ENCODE results near the gene PPP1R27.

The PPP1R27 gene

GRCh38 chr17:81822996-81823819 lies 11.6 kb downstream of the PPP1R27 start:
- Histone ChIP-seq H3K4me3 (ENCODE audit: low read length) (no peak overlapping the region), H3K4me1 (ENCODE audit: insufficient read depth, low read length) (0 out of 2 replicates have a peak, but pooled peaks cover 4% of the 10 kb centered on the region), H3K27ac (ENCODE audit: low read length) (no peak overlapping the region), H3K9ac (ENCODE audit: low read depth, low read length) (no peak overlapping the region), H3K9me3 (ENCODE audit: insufficient read depth, low read depth, low read length) (no peaks in the 10 kb centered on the region), H3K27me3 (ENCODE audit: insufficient read depth, low read length) (no peaks in the 10 kb centered on the region), H3K36me3 (ENCODE audit: insufficient read depth, low read depth, low read length) (no peaks in the 10 kb centered on the region)

GRCh38 chr17:81822312-81822637 lies 12.6 kb downstream of the PPP1R27 start:
- Histone ChIP-seq H3K4me1 (ENCODE audit: insufficient read depth, low read length) (0 out of 2 replicates have a peak, but pooled peaks cover 4% of the 10 kb centered on the region), H3K27me3 (ENCODE audit: insufficient read depth, low read length) (no peaks in the 10 kb centered on the region), H3K9me3 (ENCODE audit: insufficient read depth, low read depth, low read length) (no peaks in the 10 kb centered on the region), H3K27ac (ENCODE audit: low read length) (no peak overlapping the region), H3K9ac (ENCODE audit: low read depth, low read length) (no peak overlapping the region), H3K36me3 (ENCODE audit: insufficient read depth, low read depth, low read length) (no peaks in the 10 kb centered on the region), H3K4me3 (ENCODE audit: low read length) (no peak overlapping the region)

- no peak overlapping the region for H3K27ac ChIP-seq (ENCODE audit: low read length)
- 0 out of 2 replicates have a peak, but pooled peaks cover 4% of the 10 kb centered on the region for H3K4me1 ChIP-seq (ENCODE audit: insufficient read depth, low read length)
- no peak overlapping the region for H3K9ac ChIP-seq (ENCODE audit: low read depth, low read length)
- H3K4me3 ChIP-seq (ENCODE audit: low read length), result no peak overlapping the region
- no peaks in the 10 kb centered on the region for H3K36me3 ChIP-seq (ENCODE audit: insufficient read depth, low read depth, low read length)
- no peaks in the 10 kb centered on the region for H3K27me3 ChIP-seq (ENCODE audit: insufficient read depth, low read length)
- H3K9me3 ChIP-seq (ENCODE audit: insufficient read depth, low read depth, low read length), result no peaks in the 10 kb centered on the region
Observed at GRCh38 chr17:81821603-81822311, 13.1 kb downstream of the PPP1R27 start.

- Histone ChIP-seq H3K27me3 (ENCODE audit: insufficient read depth, low read length) (no peaks in the 10 kb centered on the region), H3K9me3 (ENCODE audit: insufficient read depth, low read depth, low read length) (no peaks in the 10 kb centered on the region), H3K9ac (ENCODE audit: low read depth, low read length) (no peak overlapping the region), H3K4me3 (ENCODE audit: low read length) (no peak overlapping the region), H3K36me3 (ENCODE audit: insufficient read depth, low read depth, low read length) (no peaks in the 10 kb centered on the region), H3K27ac (ENCODE audit: low read length) (no peak overlapping the region), H3K4me1 (ENCODE audit: insufficient read depth, low read length) (0 out of 2 replicates have a peak, but pooled peaks cover 4% of the 10 kb centered on the region)
Observed at GRCh38 chr17:81821147-81821546, 13.7 kb downstream of the PPP1R27 start.

- H3K36me3 ChIP-seq (ENCODE audit: insufficient read depth, low read depth, low read length), result no peaks in the 10 kb centered on the region
- no peaks in the 10 kb centered on the region for H3K27me3 ChIP-seq (ENCODE audit: insufficient read depth, low read length)
- no peaks in the 10 kb centered on the region for H3K4me1 ChIP-seq (ENCODE audit: insufficient read depth, low read length)
- H3K4me3 ChIP-seq (ENCODE audit: low read length), result no peak overlapping the region
- H3K9me3 ChIP-seq (ENCODE audit: insufficient read depth, low read depth, low read length), result no peaks in the 10 kb centered on the region
- no peak overlapping the region for H3K27ac ChIP-seq (ENCODE audit: low read length)
- H3K9ac ChIP-seq (ENCODE audit: low read depth, low read length), result no peak overlapping the region
Observed at GRCh38 chr17:81819708-81820107, 15.1 kb downstream of the PPP1R27 start.

GRCh38 chr17:81817758-81818147 lies 17.1 kb downstream of the PPP1R27 start:
- H3K27ac ChIP-seq (ENCODE audit: low read length), result no peak overlapping the region
- H3K36me3 ChIP-seq (ENCODE audit: insufficient read depth, low read depth, low read length), result no peaks in the 10 kb centered on the region
- H3K4me1 ChIP-seq (ENCODE audit: insufficient read depth, low read length), result no peaks in the 10 kb centered on the region
- H3K9me3 ChIP-seq (ENCODE audit: insufficient read depth, low read depth, low read length), result no peaks in the 10 kb centered on the region
- no peak overlapping the region for H3K9ac ChIP-seq (ENCODE audit: low read depth, low read length)
- no peak overlapping the region for H3K4me3 ChIP-seq (ENCODE audit: low read length)
- H3K27me3 ChIP-seq (ENCODE audit: insufficient read depth, low read length), result no peaks in the 10 kb centered on the region

GRCh38 chr17:81815646-81815986 lies 19.2 kb downstream of the PPP1R27 start:
- Histone ChIP-seq H3K27ac (ENCODE audit: low read length) (no peak overlapping the region), H3K27me3 (ENCODE audit: insufficient read depth, low read length) (no peaks in the 10 kb centered on the region)

GRCh38 chr17:81814748-81815645 lies 19.9 kb downstream of the PPP1R27 start:
- no peak overlapping the region for H3K27ac ChIP-seq (ENCODE audit: low read length)
- no peaks in the 10 kb centered on the region for H3K4me1 ChIP-seq (ENCODE audit: insufficient read depth, low read length)

More at GRCh38 chr17:81815646-81815986, 19.2 kb downstream of the PPP1R27 start:
- Histone ChIP-seq H3K4me3 (ENCODE audit: low read length) (no peak overlapping the region), H3K4me1 (ENCODE audit: insufficient read depth, low read length) (no peaks in the 10 kb centered on the region), H3K36me3 (ENCODE audit: insufficient read depth, low read depth, low read length) (no peaks in the 10 kb centered on the region), H3K9me3 (ENCODE audit: insufficient read depth, low read depth, low read length) (no peaks in the 10 kb centered on the region), H3K9ac (ENCODE audit: low read depth, low read length) (no peak overlapping the region)

GRCh38 chr17:81813861-81814683 lies 20.8 kb downstream of the PPP1R27 start:
- H3K4me3 ChIP-seq (ENCODE audit: low read length), result no peak overlapping the region
- peaks cover 6% of the 10 kb centered on the region; the same call in 1 of the 2 replicates for H3K27me3 ChIP-seq (ENCODE audit: insufficient read depth, low read length)
- no peak overlapping the region for H3K27ac ChIP-seq (ENCODE audit: low read length)
- H3K9ac ChIP-seq (ENCODE audit: low read depth, low read length), result no peak overlapping the region
- H3K36me3 ChIP-seq (ENCODE audit: insufficient read depth, low read depth, low read length), result no peaks in the 10 kb centered on the region
- no peaks in the 10 kb centered on the region for H3K9me3 ChIP-seq (ENCODE audit: insufficient read depth, low read depth, low read length)
- no peaks in the 10 kb centered on the region for H3K4me1 ChIP-seq (ENCODE audit: insufficient read depth, low read length)

More at GRCh38 chr17:81814748-81815645, 19.9 kb downstream of the PPP1R27 start:
- Histone ChIP-seq H3K36me3 (ENCODE audit: insufficient read depth, low read depth, low read length) (no peaks in the 10 kb centered on the region), H3K4me3 (ENCODE audit: low read length) (no peak overlapping the region), H3K27me3 (ENCODE audit: insufficient read depth, low read length) (no peaks in the 10 kb centered on the region), H3K9ac (ENCODE audit: low read depth, low read length) (no peak overlapping the region), H3K9me3 (ENCODE audit: insufficient read depth, low read depth, low read length) (no peaks in the 10 kb centered on the region)

GRCh38 chr17:81813371-81813684 lies 21.5 kb downstream of the PPP1R27 start:
- H3K4me3 ChIP-seq (ENCODE audit: low read length), result no peak overlapping the region
- no peak overlapping the region for H3K9ac ChIP-seq (ENCODE audit: low read depth, low read length)
- peaks cover 7% of the 10 kb centered on the region; the same call in 1 of the 2 replicates for H3K27me3 ChIP-seq (ENCODE audit: insufficient read depth, low read length)
- no peaks in the 10 kb centered on the region for H3K4me1 ChIP-seq (ENCODE audit: insufficient read depth, low read length)
- H3K27ac ChIP-seq (ENCODE audit: low read length), result no peak overlapping the region
- H3K36me3 ChIP-seq (ENCODE audit: insufficient read depth, low read depth, low read length), result no peaks in the 10 kb centered on the region
- no peaks in the 10 kb centered on the region for H3K9me3 ChIP-seq (ENCODE audit: insufficient read depth, low read depth, low read length)
